ENCODE data around the gene SLC35D2. TPM values are rescaled to one million over a fixed set of nuclear protein-coding genes. Genes with fewer than 3 reads are reported as not detected.
A peak's percentile ranks its signal among the peaks of the same experiment; 100 is the strongest.
"Not testable (repeated sequence)": the region's sequence is repeated elsewhere in the genome, so short reads cannot be mapped to it uniquely, and the experiment has no call there.

Gene SLC35D2
- total RNA-seq, 1 donor from 2014 or later = 30.3 TPM

DNA sequence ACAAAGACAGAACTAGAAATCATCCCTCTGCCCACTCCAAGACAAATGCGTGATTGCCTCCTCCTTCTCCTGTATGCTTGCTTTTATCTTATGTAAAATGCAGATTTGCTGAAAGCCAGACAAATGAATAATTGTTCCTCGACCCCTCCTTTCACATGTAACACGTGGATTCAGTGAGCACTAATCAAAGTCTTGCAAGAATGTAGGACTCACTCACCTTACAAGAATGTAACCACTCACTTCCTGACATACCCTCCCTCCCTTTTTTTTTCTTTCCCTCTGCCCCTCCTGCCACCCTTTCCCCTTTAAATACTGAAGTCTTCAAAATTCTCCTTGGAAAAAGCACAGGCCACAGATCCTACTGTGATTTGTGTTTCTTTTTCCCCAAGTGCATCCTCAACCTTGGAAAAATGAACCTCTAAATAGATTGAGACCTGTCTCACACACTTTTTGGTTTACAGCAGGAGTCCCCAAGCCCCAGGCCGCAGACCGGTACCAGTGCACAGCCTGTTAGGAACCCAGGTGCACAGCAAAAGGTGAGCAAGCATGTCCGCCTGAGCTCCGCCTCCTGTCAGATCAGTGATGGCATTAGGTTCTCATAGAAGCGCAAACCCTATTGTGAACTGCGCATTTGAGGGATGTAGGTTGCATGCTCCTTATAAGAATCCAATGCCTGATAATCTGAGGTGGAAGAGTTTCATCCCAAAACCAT lies 52.1 kb downstream of the SLC35D2 start:
- ATAC-seq = no peak
- DNase-seq = no peak
- intact Hi-C loops (cut with DNase I) = no loop called here
- Histone ChIP-seq H3K9me3 (no peaks in the 10 kb centered on the region), H3K27ac (no peak overlapping the region), H3K4me3 (no peak overlapping the region), H3K27me3 (no peaks in the 10 kb centered on the region), H3K36me3 (peaks cover 9% of the 10 kb centered on the region), H3K4me1 (no peaks in the 10 kb centered on the region)
- no peak for TF ChIP-seq CTCF (IDR thresholded peaks at IDR 0.05)

DNA sequence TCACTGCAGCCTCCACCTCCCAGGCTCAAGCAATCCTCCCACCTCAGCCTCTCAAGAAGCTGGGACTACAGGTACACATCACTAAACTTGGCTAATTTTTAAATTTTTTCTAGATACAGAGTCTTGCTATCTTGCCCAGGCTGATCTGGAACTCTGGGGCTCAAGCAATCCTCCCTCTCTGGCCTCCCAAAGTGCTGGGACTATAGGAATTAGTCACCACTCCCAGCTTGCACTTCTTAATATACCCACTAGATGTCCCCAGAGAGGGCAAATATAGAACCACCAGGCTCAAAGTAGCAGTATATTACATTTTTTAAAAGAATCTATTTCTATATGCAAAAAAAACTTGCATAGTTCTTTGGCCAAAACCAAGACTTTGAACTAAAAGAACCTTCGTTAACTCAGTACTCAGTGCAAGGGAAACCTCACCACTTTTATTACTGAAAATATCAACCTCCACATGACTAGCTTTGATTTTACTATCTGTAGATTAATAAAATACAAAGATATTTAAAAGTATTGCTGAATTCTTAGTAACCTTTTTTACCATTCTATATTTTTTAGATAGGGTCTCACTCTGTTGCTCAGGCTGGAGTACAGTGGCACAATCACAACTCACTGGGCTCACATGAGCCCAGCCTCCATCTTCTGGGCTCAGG lies 55.7 kb downstream of the SLC35D2 start:
- intact Hi-C loops (cut with DNase I) = loop anchor here (10.0 kb wide), 1 partner anchor 327 kb away; the partner anchor contains the start of gene PRXL2C
- ATAC-seq = peak; percentile 93

GRCh38 chr9:96323169-96323568 lies 60.3 kb downstream of the SLC35D2 start:
- no peaks in the 10 kb centered on the region for H3K27me3 ChIP-seq
- no peak overlapping the region for H3K27ac ChIP-seq
- no peaks in the 10 kb centered on the region for H3K4me1 ChIP-seq
- ATAC-seq (no peak), DNase-seq (no peak)
- H3K9me3 ChIP-seq = no peaks in the 10 kb centered on the region
- intact Hi-C loops (cut with DNase I) = loop anchor here (10.0 kb wide), 1 partner anchor 332 kb away; the partner anchor contains the start of gene PRXL2C
- no peak overlapping the region for H3K4me3 ChIP-seq
- peaks cover 11% of the 10 kb centered on the region for H3K36me3 ChIP-seq
- no peak for TF ChIP-seq CTCF (IDR thresholded peaks at IDR 0.05)

More for the DNA sequence above, 55.7 kb downstream of the SLC35D2 start:
- no peak overlapping the region for H3K27ac ChIP-seq
- no peaks in the 10 kb centered on the region for H3K36me3 ChIP-seq
- no peaks in the 10 kb centered on the region for H3K9me3 ChIP-seq
- TF ChIP-seq CTCF (IDR thresholded peaks at IDR 0.05) = peak; percentile 89
- H3K4me3 ChIP-seq = no peak overlapping the region
- H3K27me3 ChIP-seq = no peaks in the 10 kb centered on the region
- DNase-seq = no peak
- no peaks in the 10 kb centered on the region for H3K4me1 ChIP-seq

GRCh38 chr9:96322736-96323135 lies 60.8 kb downstream of the SLC35D2 start:
- H3K27me3 ChIP-seq, H3K9me3 ChIP-seq, H3K27ac ChIP-seq, DNase-seq, H3K4me3 ChIP-seq, H3K4me1 ChIP-seq, ATAC-seq: not testable (repeated sequence)
- H3K36me3 ChIP-seq = peaks cover 11% of the 10 kb centered on the region
- intact Hi-C loops (cut with DNase I) = loop anchor here (10.0 kb wide), 1 partner anchor 332 kb away; the partner anchor contains the start of gene PRXL2C

- not testable (repeated sequence) for H3K4me3 ChIP-seq, DNase-seq, H3K27ac ChIP-seq, ATAC-seq, H3K4me1 ChIP-seq, H3K27me3 ChIP-seq, H3K9me3 ChIP-seq
- intact Hi-C loops (cut with DNase I) = loop anchor here (10.0 kb wide), 1 partner anchor 333 kb away; the partner anchor contains the start of gene PRXL2C
- H3K36me3 ChIP-seq = peaks cover 11% of the 10 kb centered on the region
Observed at GRCh38 chr9:96322210-96322609, 61.3 kb downstream of the SLC35D2 start.

- TF ChIP-seq CTCF (IDR thresholded peaks at IDR 0.05) = no peak
- DNase-seq (no peak), ATAC-seq (no peak)
- no peaks in the 10 kb centered on the region for H3K27me3 ChIP-seq
- intact Hi-C loops (cut with DNase I) = loop anchor here (10.0 kb wide), 1 partner anchor 333 kb away; the partner anchor contains the start of gene PRXL2C
- H3K4me1 ChIP-seq = peaks cover 4% of the 10 kb centered on the region
- no peak overlapping the region for H3K4me3 ChIP-seq
- no peaks in the 10 kb centered on the region for H3K9me3 ChIP-seq
- H3K36me3 ChIP-seq = peaks cover 11% of the 10 kb centered on the region
- H3K27ac ChIP-seq = no peak overlapping the region
Observed at GRCh38 chr9:96321515-96321914, 62.0 kb downstream of the SLC35D2 start.
